ENCODE data around the gene PLA1A.

DNA sequence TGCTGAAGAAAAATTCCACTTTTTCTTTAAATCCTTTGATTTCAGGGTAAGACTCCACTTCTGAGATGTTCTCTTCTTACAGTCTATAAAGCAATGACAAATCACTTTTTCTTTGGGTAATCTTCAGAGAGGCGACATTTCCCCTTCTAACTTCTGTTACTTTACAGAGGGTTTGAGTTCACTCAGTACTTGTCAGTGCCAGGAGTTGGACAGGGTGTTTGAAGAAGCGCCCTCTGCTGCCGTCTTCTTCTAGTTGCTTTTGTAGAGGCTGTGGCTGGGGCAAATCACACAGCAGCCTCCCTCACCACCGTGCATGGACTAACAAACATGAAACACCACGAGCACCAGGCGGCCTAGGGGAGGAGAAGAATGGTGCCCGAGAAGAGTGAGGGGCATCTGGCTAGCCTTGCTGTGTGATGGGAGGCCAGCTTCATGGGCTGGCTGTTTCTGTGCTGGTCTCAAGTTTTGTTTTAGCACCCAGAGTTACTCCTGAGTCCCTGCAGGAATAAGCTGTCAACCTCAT lies 38.2 kb upstream of the PLA1A start, which contains the start of gene CD80:
- TF ChIP-seq, protein P1, sequence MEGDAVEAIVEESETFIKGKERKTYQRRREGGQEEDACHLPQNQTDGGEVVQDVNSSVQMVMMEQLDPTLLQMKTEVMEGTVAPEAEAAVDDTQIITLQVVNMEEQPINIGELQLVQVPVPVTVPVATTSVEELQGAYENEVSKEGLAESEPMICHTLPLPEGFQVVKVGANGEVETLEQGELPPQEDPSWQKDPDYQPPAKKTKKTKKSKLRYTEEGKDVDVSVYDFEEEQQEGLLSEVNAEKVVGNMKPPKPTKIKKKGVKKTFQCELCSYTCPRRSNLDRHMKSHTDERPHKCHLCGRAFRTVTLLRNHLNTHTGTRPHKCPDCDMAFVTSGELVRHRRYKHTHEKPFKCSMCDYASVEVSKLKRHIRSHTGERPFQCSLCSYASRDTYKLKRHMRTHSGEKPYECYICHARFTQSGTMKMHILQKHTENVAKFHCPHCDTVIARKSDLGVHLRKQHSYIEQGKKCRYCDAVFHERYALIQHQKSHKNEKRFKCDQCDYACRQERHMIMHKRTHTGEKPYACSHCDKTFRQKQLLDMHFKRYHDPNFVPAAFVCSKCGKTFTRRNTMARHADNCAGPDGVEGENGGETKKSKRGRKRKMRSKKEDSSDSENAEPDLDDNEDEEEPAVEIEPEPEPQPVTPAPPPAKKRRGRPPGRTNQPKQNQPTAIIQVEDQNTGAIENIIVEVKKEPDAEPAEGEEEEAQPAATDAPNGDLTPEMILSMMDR (conservative IDR thresholded peaks at IDR 0.05 in 1 of 2, IDR thresholded peaks at IDR 0.05 in 1 of 2; ENCODE audit: extremely low read depth in 1 of 2, insufficient read depth in 1 of 2, low read depth in 1 of 2, low read length in 2 of 2): peak in 1 of 2 donors; percentile 46
- TF ChIP-seq EZH2 (IDR thresholded peaks at IDR 0.05; ENCODE audit: borderline replicate concordance, low read length): no peak

All from mammary epithelial cell (primary cell).